Progenitor cell of endocrine pancreas (in vitro differentiated cells): ENCODE measurements around the gene NCKAP5. TPM values are rescaled to one million over a fixed set of nuclear protein-coding genes. Genes with fewer than 3 reads are reported as not detected.

Source experiments
- DNase-seq: peaks from one replicate; pipeline ENCODE4 v3.0.0; 2021; ENCODE audit warnings: low spot score; ENCODE audit not compliant: unreplicated experiment
- H3K27ac Mint-ChIP-seq: 2 replicates; pipeline ENCODE4 v1.8.0; 2021; ENCODE audit warnings: mild to moderate bottlenecking, moderate library complexity, mixed read lengths
- H3K27me3 Mint-ChIP-seq: 2 replicates; pipeline ENCODE4 v1.8.0; 2021; ENCODE audit warnings: mixed read lengths
- H3K36me3 Mint-ChIP-seq: 2 replicates; pipeline ENCODE4 v1.8.0; 2022; ENCODE audit warnings: mixed read lengths; ENCODE audit not compliant: insufficient read depth
- H3K4me1 Mint-ChIP-seq: 2 replicates; pipeline ENCODE4 v1.8.0; 2021; ENCODE audit warnings: low read depth, mixed read lengths
- H3K4me3 Mint-ChIP-seq: 2 replicates; pipeline ENCODE4 v1.8.0; 2021; ENCODE audit warnings: low read depth, mild to moderate bottlenecking, moderate library complexity, mixed read lengths
- H3K9me3 Mint-ChIP-seq: 2 replicates; pipeline ENCODE4 v1.8.0; 2021; ENCODE audit warnings: low read depth, mixed read lengths
- CTCF ChIP-seq: fragments of 200-600 bp; sonication (generic); IDR thresholded peaks from one replicate; pipeline ENCODE4 v1.5.0; 2021; ENCODE audit warnings: antibody characterized with exemption, mild to moderate bottlenecking; ENCODE audit not compliant: unreplicated experiment
- total RNA-seq: library from RNA; stranded (reverse); gene quantifications from 2 replicates; pipeline ENCODE4 v1.2.1, GENCODE V29; 2021

Gene NCKAP5
- total RNA-seq, 1 donor from 2014 or later, result 1.7 TPM

- H3K4me1 Mint-ChIP-seq, result peaks cover 2% of the 10 kb centered on the region
- no peak overlapping the region for H3K4me3 Mint-ChIP-seq
- H3K27ac Mint-ChIP-seq, result no peak overlapping the region
- DNase-seq, result no peak
- peaks cover 22% of the 10 kb centered on the region for H3K27me3 Mint-ChIP-seq
- no peak for TF ChIP-seq CTCF
- no peaks in the 10 kb centered on the region for H3K36me3 Mint-ChIP-seq
- no peaks in the 10 kb centered on the region for H3K9me3 Mint-ChIP-seq
Measured at GRCh38 chr2:133589456-133589855, 21.2 kb upstream of the NCKAP5 start.

GRCh38 chr2:133588144-133588543 is 19.9 kb upstream of the NCKAP5 start:
- peaks cover 17% of the 10 kb centered on the region for H3K27me3 Mint-ChIP-seq
- H3K4me1 Mint-ChIP-seq, result peaks cover 2% of the 10 kb centered on the region
- H3K27ac Mint-ChIP-seq, result no peak overlapping the region
- H3K4me3 Mint-ChIP-seq, result no peak overlapping the region
- TF ChIP-seq CTCF, result no peak
- no peaks in the 10 kb centered on the region for H3K36me3 Mint-ChIP-seq
- no peak for DNase-seq
- no peaks in the 10 kb centered on the region for H3K9me3 Mint-ChIP-seq

- no peak overlapping the region for H3K27ac Mint-ChIP-seq
- H3K4me3 Mint-ChIP-seq, result no peak overlapping the region
- no peaks in the 10 kb centered on the region for H3K36me3 Mint-ChIP-seq
- TF ChIP-seq CTCF, result no peak
- no peaks in the 10 kb centered on the region for H3K9me3 Mint-ChIP-seq
- H3K4me1 Mint-ChIP-seq, result peaks cover 2% of the 10 kb centered on the region
- H3K27me3 Mint-ChIP-seq, result peaks cover 17% of the 10 kb centered on the region
- DNase-seq, result no peak
Measured at GRCh38 chr2:133586978-133587377, 18.7 kb upstream of the NCKAP5 start.

- no peak for DNase-seq
- no peak overlapping the region for H3K4me3 Mint-ChIP-seq
- no peaks in the 10 kb centered on the region for H3K36me3 Mint-ChIP-seq
- H3K9me3 Mint-ChIP-seq, result no peaks in the 10 kb centered on the region
- no peak for TF ChIP-seq CTCF
- H3K27me3 Mint-ChIP-seq, result no peaks in the 10 kb centered on the region
- peaks cover 1% of the 10 kb centered on the region for H3K4me1 Mint-ChIP-seq
- H3K27ac Mint-ChIP-seq, result no peak overlapping the region
Measured at GRCh38 chr2:133581010-133581760, 12.9 kb upstream of the NCKAP5 start.

- Mint-ChIP-seq H3K36me3 (no peaks in the 10 kb centered on the region), H3K4me1 (peaks cover 1% of the 10 kb centered on the region), H3K4me3 (no peak overlapping the region), H3K9me3 (no peaks in the 10 kb centered on the region), H3K27me3 (no peaks in the 10 kb centered on the region), H3K27ac (no peak overlapping the region)
- TF ChIP-seq CTCF, result no peak
- DNase-seq, result no peak
Measured at GRCh38 chr2:133579274-133579673, 11.0 kb upstream of the NCKAP5 start.
